Mesendoderm (in vitro differentiated cells): ENCODE data around the gene DOK6.

Source experiments
- DNase-seq: peaks from one replicate; pipeline ENCODE4 v3.0.0; 2013
- H2AK5ac ChIP-seq: 2 replicates; pipeline ENCODE4 v1.6.1; 2013; ENCODE audit warnings: low read length, inconsistent platforms
- H2BK120ac ChIP-seq: 2 replicates; pipeline ENCODE4 v1.6.1; 2013; ENCODE audit warnings: low read depth, mild to moderate bottlenecking, low read length, moderate library complexity, mixed read lengths
- H2BK15ac ChIP-seq: replicated peaks from 2 replicates; pipeline ENCODE4 v1.6.1; 2013; ENCODE audit warnings: low read depth, mild to moderate bottlenecking, moderate library complexity
- H2BK5ac ChIP-seq: 2 replicates; pipeline ENCODE4 v1.6.1; 2013; ENCODE audit warnings: low read length, inconsistent platforms
- H3K18ac ChIP-seq: 2 replicates; pipeline ENCODE4 v1.6.1; 2013; ENCODE audit warnings: mild to moderate bottlenecking, low read length, mixed read lengths
- H3K23ac ChIP-seq: one replicate; pipeline ENCODE4 v1.6.1; 2013; ENCODE audit warnings: low read length
- H3K27ac ChIP-seq: 2 replicates; pipeline ENCODE4 v1.5.1; 2013; ENCODE audit warnings: low read depth, mild to moderate bottlenecking, inconsistent platforms, low read length, moderate library complexity
- H3K27me3 ChIP-seq: 2 replicates; pipeline ENCODE4 v1.6.1; 2013; ENCODE audit warnings: low read length, control low read depth, mild to moderate bottlenecking, inconsistent platforms; ENCODE audit not compliant: insufficient read depth, poor library complexity
- H3K36me3 ChIP-seq: 2 replicates; pipeline ENCODE4 v1.6.1; 2013; ENCODE audit warnings: low read length, inconsistent platforms; ENCODE audit not compliant: control insufficient read depth, insufficient read depth
- H3K4ac ChIP-seq: one replicate; pipeline ENCODE4 v1.6.1; 2013; ENCODE audit warnings: low read depth, mild to moderate bottlenecking, low read length, moderate library complexity
- H3K4me1 ChIP-seq: 2 replicates; pipeline ENCODE4 v1.6.1; 2013; ENCODE audit warnings: low read depth, low read length, inconsistent platforms; ENCODE audit not compliant: control insufficient read depth
- H3K4me2 ChIP-seq: 2 replicates; pipeline ENCODE4 v1.6.1; 2013; ENCODE audit warnings: low read length
- H3K4me3 ChIP-seq: 2 replicates; pipeline ENCODE4 v1.5.1; 2013; ENCODE audit warnings: mild to moderate bottlenecking, low read length
- H3K56ac ChIP-seq: one replicate; pipeline ENCODE4 v1.6.1; 2013; ENCODE audit warnings: low read length
- H3K79me1 ChIP-seq: 2 replicates; pipeline ENCODE4 v1.6.1; 2013; ENCODE audit warnings: low read length, inconsistent platforms
- H3K79me2 ChIP-seq: 2 replicates; pipeline ENCODE4 v1.6.1; 2013; ENCODE audit warnings: mild to moderate bottlenecking, low read length; ENCODE audit not compliant: control insufficient read depth, insufficient read depth
- H3K9ac ChIP-seq: 2 replicates; pipeline ENCODE4 v1.6.1; 2013; ENCODE audit warnings: low read length, inconsistent platforms
- H4K5ac ChIP-seq: one replicate; pipeline ENCODE4 v1.6.1; 2013; ENCODE audit warnings: low read length
- H4K8ac ChIP-seq: one replicate; pipeline ENCODE4 v1.6.1; 2013; ENCODE audit warnings: low read depth, mild to moderate bottlenecking, control low read depth, low read length, moderate library complexity
- WGBS: extraction: QIAGEN DNeasy Blood & Tissue Kit; methylation state at CpG from one replicate; pipeline ENCODE4 v1.1.7; 2013; ENCODE audit warnings: low lambda C conversion rate, missing lambda C conversion rate; ENCODE audit not compliant: insufficient coverage; ENCODE audit errors: extremely low coverage; 5-methylcytosine and 5-hydroxymethylcytosine counted together

The DOK6 gene

DNA sequence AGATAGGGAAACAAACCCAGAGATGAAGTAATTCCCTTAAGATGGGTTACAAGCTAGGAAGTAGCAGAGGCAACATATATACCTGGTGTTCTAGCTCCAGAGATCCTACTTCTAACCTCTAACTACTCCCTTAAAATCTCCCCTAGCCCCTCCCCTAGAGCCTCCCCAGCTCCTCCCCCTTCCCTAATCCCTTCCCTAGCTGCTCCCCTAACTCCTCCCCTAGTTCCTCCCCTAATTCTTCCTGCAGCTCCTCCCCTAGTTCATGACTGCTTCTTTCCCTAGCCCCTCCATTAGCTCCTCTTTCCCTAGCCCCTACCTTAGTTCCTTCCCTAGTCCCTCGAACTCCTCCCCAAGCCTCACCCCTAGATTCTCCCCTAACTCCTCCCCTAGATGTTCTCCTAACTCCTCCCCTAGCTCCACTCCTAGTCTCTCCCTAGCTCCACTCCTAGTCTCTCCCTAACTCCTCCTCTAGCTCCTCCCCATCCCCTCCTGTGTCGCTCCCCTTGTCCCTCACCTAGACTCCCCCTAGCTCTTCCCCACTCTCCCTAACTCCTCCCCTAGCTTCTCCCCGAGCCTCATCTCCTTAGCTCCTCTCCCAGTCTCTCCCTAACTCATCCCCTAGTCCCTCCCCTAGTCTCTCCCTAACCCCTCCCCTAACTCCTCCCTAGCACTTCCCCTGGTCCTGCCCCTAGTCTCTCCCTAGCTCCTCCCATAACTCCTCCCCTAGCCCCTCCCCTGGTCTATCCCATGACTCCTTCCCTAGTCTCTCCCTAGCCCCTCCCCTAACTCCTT lies 438.1 kb downstream of the DOK6 start:
- no peak overlapping the region for H4K8ac ChIP-seq
- H2BK5ac ChIP-seq = no peak overlapping the region
- no CpG with 5 or more reads among the region's 3 CpGs for WGBS
- no peak overlapping the region for H3K9ac ChIP-seq
- H2BK120ac ChIP-seq = no peak overlapping the region
- no peaks in the 10 kb centered on the region for H3K79me1 ChIP-seq
- H4K5ac ChIP-seq = no peak overlapping the region
- H3K4me2 ChIP-seq = no peak overlapping the region
- H3K23ac ChIP-seq = no peak overlapping the region
- no peak overlapping the region for H2BK15ac ChIP-seq
- peak; percentile 80 for DNase-seq
- H3K27me3 ChIP-seq = no peaks in the 10 kb centered on the region
- H3K18ac ChIP-seq = no peak overlapping the region
- no peak overlapping the region for H3K27ac ChIP-seq
- no peak overlapping the region for H3K56ac ChIP-seq
- no peak overlapping the region for H3K4ac ChIP-seq
- no peaks in the 10 kb centered on the region for H3K4me1 ChIP-seq
- H2AK5ac ChIP-seq = no peak overlapping the region
- no peaks in the 10 kb centered on the region for H3K79me2 ChIP-seq
- no peaks in the 10 kb centered on the region for H3K36me3 ChIP-seq
- H3K4me3 ChIP-seq = no peak overlapping the region

DNA sequence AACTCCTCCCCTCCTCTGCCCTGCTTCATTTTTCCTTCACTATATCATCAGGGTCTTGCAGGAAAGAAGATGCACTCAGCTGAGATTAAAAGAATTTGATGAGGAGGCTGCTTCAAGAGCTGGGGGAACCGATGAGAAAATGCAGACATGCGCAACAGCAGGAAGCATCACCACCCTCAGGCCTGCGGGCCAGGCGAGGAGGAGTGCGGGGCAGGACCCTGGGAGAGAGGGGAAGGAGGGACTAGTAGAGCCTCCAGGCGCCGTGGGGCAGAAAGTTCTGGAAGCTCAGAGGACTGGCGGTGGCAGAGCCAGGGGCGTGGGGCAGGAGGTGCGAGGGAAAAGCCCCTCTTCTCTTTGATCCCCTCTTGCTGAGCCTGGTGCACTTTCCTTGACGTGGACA lies 438.8 kb downstream of the DOK6 start:
- Histone ChIP-seq H3K4me3 (no peak overlapping the region), H3K27ac (no peak overlapping the region), H3K4me2 (no peak overlapping the region), H3K79me1 (no peaks in the 10 kb centered on the region), H3K9ac (no peak overlapping the region), H3K79me2 (no peaks in the 10 kb centered on the region), H2AK5ac (no peak overlapping the region), H4K8ac (no peak overlapping the region), H3K56ac (no peak overlapping the region), H4K5ac (no peak overlapping the region), H3K4me1 (no peaks in the 10 kb centered on the region), H3K4ac (no peak overlapping the region), H3K36me3 (no peaks in the 10 kb centered on the region), H3K27me3 (no peaks in the 10 kb centered on the region), H2BK15ac (no peak overlapping the region), H3K18ac (no peak overlapping the region), H2BK5ac (no peak overlapping the region), H3K23ac (no peak overlapping the region), H2BK120ac (no peak overlapping the region)
- WGBS = no CpG with 5 or more reads among the region's 11 CpGs
- no peak for DNase-seq

DNA sequence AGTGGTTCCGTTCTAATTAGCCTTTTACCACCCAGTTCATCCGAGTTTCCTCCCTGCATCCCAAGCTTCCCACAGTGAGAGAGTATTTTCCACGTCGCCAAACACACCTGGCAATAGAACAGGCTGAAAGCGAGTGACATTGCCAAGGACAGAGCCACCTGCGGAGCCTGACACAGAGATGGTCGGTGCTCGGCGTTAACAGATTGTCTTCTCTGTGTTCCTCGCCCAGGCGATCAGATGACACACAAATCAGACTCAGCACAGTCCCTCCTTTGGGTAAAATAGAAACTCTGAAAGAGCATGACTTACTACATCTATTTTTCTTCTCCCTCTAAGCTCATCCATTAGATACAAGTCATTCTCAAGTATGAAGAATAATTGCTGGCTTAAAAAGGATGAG lies 439.3 kb downstream of the DOK6 start:
- no peaks in the 10 kb centered on the region for H3K4me1 ChIP-seq
- WGBS = no CpG with 5 or more reads among the region's 11 CpGs
- no peak overlapping the region for H2BK120ac ChIP-seq
- no peak overlapping the region for H3K23ac ChIP-seq
- H2BK15ac ChIP-seq = no peak overlapping the region
- H3K18ac ChIP-seq = no peak overlapping the region
- H4K8ac ChIP-seq = no peak overlapping the region
- H3K4me2 ChIP-seq = no peak overlapping the region
- no peaks in the 10 kb centered on the region for H3K79me1 ChIP-seq
- H3K79me2 ChIP-seq = no peaks in the 10 kb centered on the region
- no peak overlapping the region for H3K56ac ChIP-seq
- no peak overlapping the region for H3K4me3 ChIP-seq
- no peak for DNase-seq
- no peak overlapping the region for H4K5ac ChIP-seq
- H3K36me3 ChIP-seq = no peaks in the 10 kb centered on the region
- no peak overlapping the region for H3K27ac ChIP-seq
- H3K4ac ChIP-seq = no peak overlapping the region
- H2AK5ac ChIP-seq = no peak overlapping the region
- no peaks in the 10 kb centered on the region for H3K27me3 ChIP-seq
- no peak overlapping the region for H3K9ac ChIP-seq
- H2BK5ac ChIP-seq = no peak overlapping the region

DNA sequence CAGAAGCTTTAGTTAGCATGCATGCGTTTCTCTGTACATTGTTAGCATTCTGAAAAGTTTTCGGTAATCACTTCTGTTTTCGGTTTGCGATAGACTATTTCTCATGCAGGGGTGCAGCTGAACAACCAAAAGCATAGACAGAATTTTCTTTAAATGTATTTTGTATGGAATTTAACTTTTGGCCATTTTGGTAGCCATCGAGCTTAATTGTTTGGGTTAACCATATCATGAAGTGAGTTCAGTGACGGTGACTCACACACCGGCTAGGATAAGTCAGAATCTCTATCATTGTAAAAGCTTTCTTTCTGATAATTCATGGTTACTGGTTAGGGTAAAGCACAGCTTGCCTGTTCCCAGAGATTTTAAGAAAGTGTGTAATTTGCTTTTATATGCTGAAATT lies 439.8 kb downstream of the DOK6 start:
- Histone ChIP-seq H2BK15ac (no peak overlapping the region), H3K56ac (no peak overlapping the region), H3K79me1 (no peaks in the 10 kb centered on the region), H3K79me2 (no peaks in the 10 kb centered on the region), H2AK5ac (no peak overlapping the region), H3K18ac (no peak overlapping the region), H4K8ac (no peak overlapping the region), H3K36me3 (no peaks in the 10 kb centered on the region), H2BK5ac (no peak overlapping the region), H3K4me3 (no peak overlapping the region), H3K4me2 (no peak overlapping the region), H3K27me3 (no peaks in the 10 kb centered on the region), H2BK120ac (no peak overlapping the region), H3K27ac (no peak overlapping the region), H3K4ac (no peak overlapping the region), H3K23ac (no peak overlapping the region), H3K9ac (no peak overlapping the region), H3K4me1 (no peaks in the 10 kb centered on the region), H4K5ac (no peak overlapping the region)
- WGBS = no CpG with 5 or more reads among the region's 7 CpGs
- no peak for DNase-seq

DNA sequence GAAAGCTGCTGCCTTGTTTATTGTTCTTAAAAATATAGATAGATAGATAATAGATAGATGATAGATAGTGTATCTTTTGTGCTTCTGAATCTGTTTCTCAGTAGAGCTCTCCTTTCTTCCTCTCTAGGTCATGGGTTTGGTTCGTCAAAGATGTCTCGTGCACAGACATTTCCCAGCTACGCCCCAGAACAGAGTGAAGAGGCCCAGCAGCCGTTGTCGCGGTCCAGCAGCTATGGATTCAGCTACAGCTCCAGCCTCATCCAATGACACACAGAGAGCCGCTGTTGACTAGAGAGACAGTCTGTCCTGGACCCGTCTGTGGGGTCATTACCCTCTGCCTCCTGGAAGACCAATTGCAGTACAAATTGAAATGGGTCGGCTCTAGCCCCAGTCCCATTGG lies 440.4 kb downstream of the DOK6 start:
- no CpG with 5 or more reads among the region's 9 CpGs for WGBS
- Histone ChIP-seq H3K4me2 (no peak overlapping the region), H3K27ac (no peak overlapping the region)

DNA sequence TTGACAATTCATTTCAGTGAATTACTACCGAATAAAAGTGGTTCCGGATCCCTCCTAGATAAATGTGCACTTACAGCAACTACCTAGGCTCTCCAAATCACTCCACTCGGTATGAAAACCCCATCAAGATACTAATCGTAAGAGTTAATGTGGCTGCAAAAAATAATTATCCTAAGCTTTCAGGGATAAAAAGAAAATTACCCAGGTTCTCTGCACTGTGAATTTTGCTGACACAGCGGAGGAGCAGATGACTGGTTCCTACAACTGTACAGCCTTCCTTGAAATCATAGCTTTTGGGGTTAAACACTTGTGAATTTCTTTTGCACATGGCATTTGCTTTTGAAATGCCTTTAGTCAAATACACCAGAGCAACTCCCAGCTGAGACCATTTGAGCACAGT lies 442.3 kb downstream of the DOK6 start:
- Histone ChIP-seq H3K4ac (no peak overlapping the region), H3K56ac (no peak overlapping the region), H3K27me3 (no peaks in the 10 kb centered on the region), H3K27ac (no peak overlapping the region), H3K79me2 (no peaks in the 10 kb centered on the region), H3K4me1 (no peaks in the 10 kb centered on the region), H4K5ac (no peak overlapping the region), H3K79me1 (no peaks in the 10 kb centered on the region), H3K23ac (no peak overlapping the region), H3K9ac (no peak overlapping the region), H3K36me3 (no peaks in the 10 kb centered on the region), H2BK15ac (no peak overlapping the region), H2AK5ac (no peak overlapping the region), H2BK120ac (no peak overlapping the region), H3K18ac (no peak overlapping the region), H3K4me3 (no peak overlapping the region), H2BK5ac (no peak overlapping the region), H3K4me2 (no peak overlapping the region), H4K8ac (no peak overlapping the region)
- no CpG with 5 or more reads among the region's 5 CpGs for WGBS
- no peak for DNase-seq

More for the DNA sequence above, 440.4 kb downstream of the DOK6 start:
- Histone ChIP-seq H3K18ac (no peak overlapping the region), H3K56ac (no peak overlapping the region), H3K36me3 (no peaks in the 10 kb centered on the region), H2BK120ac (no peak overlapping the region), H2AK5ac (no peak overlapping the region), H2BK15ac (no peak overlapping the region), H3K79me1 (no peaks in the 10 kb centered on the region), H3K79me2 (no peaks in the 10 kb centered on the region), H3K4ac (no peak overlapping the region), H3K4me3 (no peak overlapping the region), H3K9ac (no peak overlapping the region), H4K5ac (no peak overlapping the region), H3K4me1 (no peaks in the 10 kb centered on the region), H2BK5ac (no peak overlapping the region), H3K27me3 (no peaks in the 10 kb centered on the region), H4K8ac (no peak overlapping the region), H3K23ac (no peak overlapping the region)
- no peak for DNase-seq
